ENCODE data around the gene INTS11.

- TF ChIP-seq POLR2A (IDR thresholded peaks at IDR 0.05) (no peak), CTCF (IDR thresholded peaks at IDR 0.05) (no peak)
Measured at GRCh38 chr1:1338278-1338677, 13.8 kb upstream of the INTS11 start.

Data from right lobe of liver (tissue), 4 donors.